ENCODE measurements around the gene GKN1.

Gene GKN1

GRCh38 chr2:69022548-69022947 is 48.1 kb downstream of the GKN1 start:
- POLR2A ChIA-PET = no interaction called here
- no peak for DNase-seq (ENCODE audit: extremely low spot score)
- no peak for TF ChIP-seq CTCF (IDR thresholded peaks at IDR 0.05; ENCODE audit: control extremely low read depth, extremely low read depth, low read depth, missing control alignments)
- CTCF ChIA-PET = interaction anchor here (1.2 kb wide), 1 partner anchor 10 kb away, joined by 3 read pairs; the partner anchor contains the start of gene ANTXR1

- ChIA-PET CTCF (interaction anchor here (1.4 to 1.7 kb wide), 2 partner anchors 283 to 285 kb away, joined by 3 read pairs; no protein-coding TSS in a partner anchor), POLR2A (no interaction called here)
- TF ChIP-seq CTCF (IDR thresholded peaks at IDR 0.05; ENCODE audit: control extremely low read depth, extremely low read depth, low read depth, missing control alignments) = no peak
- DNase-seq (ENCODE audit: extremely low spot score) = no peak
Observed at GRCh38 chr2:69023236-69023635, 48.8 kb downstream of the GKN1 start.

GRCh38 chr2:69026026-69026425 is 51.6 kb downstream of the GKN1 start:
- DNase-seq (ENCODE audit: extremely low spot score) = peak; percentile 26
- ChIA-PET CTCF (interaction anchor here (0.9 to 1.8 kb wide), 7 partner anchors 14 to 699 kb away, joined by 3 to 14 read pairs (median 3); no protein-coding TSS in a partner anchor), POLR2A (no interaction called here)

GRCh38 chr2:69026691-69027459 is 52.4 kb downstream of the GKN1 start:
- ChIA-PET POLR2A (no interaction called here), CTCF (interaction anchor here (0.9 to 1.8 kb wide), 7 partner anchors 14 to 698 kb away, joined by 3 to 14 read pairs (median 3); no protein-coding TSS in a partner anchor)
- no peak for DNase-seq (ENCODE audit: extremely low spot score)
- TF ChIP-seq CTCF (IDR thresholded peaks at IDR 0.05; ENCODE audit: control extremely low read depth, extremely low read depth, low read depth, missing control alignments) = no peak

More at GRCh38 chr2:69026026-69026425, 51.6 kb downstream of the GKN1 start:
- peak; percentile 53 for TF ChIP-seq CTCF (IDR thresholded peaks at IDR 0.05; ENCODE audit: control extremely low read depth, extremely low read depth, low read depth, missing control alignments)
